C4-2B (cell line): ENCODE results near the gene THADA.

Experiments used
- H3K27ac ChIP-seq: fragments of 450-650 bp; 2 replicates; pipeline ENCODE4 v1.5.1; 2017
- ZFX ChIP-seq: fragments of 450-650 bp; IDR thresholded peaks from 2 replicates; pipeline ENCODE4 v1.6.1; 2017
- TF ChIP-seq, protein P1 (sequence below): fragments of 450-650 bp; conservative IDR thresholded peaks from 2 replicates; pipeline ENCODE4 v1.5.1; 2017; ENCODE audit warnings: mild to moderate bottlenecking

Gene THADA

DNA sequence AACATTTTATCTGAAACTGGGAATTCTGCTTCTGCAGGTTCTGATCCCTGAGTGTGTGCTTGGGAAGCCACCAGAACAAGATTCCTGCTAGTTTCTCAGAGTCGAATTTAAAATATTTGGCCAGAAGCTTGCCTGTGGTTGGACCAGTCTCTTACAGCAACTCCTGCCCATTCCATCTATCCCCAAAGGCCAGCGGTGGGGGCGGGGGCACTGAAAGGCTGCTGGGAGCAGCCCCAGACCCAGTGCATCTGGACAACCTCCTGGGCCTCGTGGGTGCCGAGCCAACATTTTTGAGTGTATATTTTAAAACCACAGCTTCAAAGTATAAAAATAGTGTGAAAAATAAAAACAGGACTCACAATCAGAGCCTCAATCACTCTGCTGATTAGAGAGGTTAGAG lies 330.8 kb downstream of the THADA start:
- no peak for TF ChIP-seq ZFX
- TF ChIP-seq, protein P1, sequence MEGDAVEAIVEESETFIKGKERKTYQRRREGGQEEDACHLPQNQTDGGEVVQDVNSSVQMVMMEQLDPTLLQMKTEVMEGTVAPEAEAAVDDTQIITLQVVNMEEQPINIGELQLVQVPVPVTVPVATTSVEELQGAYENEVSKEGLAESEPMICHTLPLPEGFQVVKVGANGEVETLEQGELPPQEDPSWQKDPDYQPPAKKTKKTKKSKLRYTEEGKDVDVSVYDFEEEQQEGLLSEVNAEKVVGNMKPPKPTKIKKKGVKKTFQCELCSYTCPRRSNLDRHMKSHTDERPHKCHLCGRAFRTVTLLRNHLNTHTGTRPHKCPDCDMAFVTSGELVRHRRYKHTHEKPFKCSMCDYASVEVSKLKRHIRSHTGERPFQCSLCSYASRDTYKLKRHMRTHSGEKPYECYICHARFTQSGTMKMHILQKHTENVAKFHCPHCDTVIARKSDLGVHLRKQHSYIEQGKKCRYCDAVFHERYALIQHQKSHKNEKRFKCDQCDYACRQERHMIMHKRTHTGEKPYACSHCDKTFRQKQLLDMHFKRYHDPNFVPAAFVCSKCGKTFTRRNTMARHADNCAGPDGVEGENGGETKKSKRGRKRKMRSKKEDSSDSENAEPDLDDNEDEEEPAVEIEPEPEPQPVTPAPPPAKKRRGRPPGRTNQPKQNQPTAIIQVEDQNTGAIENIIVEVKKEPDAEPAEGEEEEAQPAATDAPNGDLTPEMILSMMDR, result no peak
- H3K27ac ChIP-seq, result no peak overlapping the region

DNA sequence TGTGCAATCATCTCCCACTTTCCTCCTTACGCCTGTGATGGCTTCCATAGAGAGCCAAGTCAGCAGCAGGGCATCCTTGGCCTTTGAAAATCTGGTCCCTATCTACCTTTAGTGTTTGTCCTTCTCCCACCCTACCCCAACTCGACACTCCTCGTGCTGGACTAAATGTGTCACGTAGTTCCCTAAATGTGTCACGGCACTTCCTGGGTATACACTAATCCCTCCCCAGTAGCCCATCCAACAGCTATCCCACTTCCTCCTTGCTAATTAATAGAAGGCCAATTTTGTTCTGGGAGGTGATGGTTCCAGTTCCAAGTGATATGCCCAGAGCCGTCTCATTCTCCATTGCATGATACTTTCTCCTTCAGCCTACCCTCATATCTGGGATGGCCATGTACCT lies 332.9 kb downstream of the THADA start:
- H3K27ac ChIP-seq, result no peak overlapping the region

DNA sequence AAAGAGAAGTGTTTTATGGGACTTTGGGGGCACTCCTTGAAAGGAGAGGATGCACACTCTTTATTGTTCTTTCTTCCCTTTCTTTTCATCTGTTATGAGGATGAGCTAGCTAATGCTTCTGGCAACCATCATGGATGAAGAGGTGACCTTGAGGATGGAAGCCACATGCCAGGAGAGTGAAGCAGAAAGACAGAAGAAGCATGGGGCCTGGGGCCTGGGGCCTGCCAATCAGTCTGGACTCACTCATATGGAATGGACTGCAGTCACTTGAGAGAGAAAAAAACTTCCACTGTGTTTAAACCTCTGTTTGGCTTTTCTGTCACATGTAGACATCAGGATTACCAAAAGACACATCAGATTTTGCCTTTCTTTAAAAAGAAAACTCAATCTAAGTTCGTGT lies 333.6 kb downstream of the THADA start:
- no peak overlapping the region for H3K27ac ChIP-seq
- TF ChIP-seq, protein P1, result no peak
- TF ChIP-seq ZFX, result no peak

More for the DNA sequence above, 332.9 kb downstream of the THADA start:
- TF ChIP-seq, protein P1, result no peak
- no peak for TF ChIP-seq ZFX

DNA sequence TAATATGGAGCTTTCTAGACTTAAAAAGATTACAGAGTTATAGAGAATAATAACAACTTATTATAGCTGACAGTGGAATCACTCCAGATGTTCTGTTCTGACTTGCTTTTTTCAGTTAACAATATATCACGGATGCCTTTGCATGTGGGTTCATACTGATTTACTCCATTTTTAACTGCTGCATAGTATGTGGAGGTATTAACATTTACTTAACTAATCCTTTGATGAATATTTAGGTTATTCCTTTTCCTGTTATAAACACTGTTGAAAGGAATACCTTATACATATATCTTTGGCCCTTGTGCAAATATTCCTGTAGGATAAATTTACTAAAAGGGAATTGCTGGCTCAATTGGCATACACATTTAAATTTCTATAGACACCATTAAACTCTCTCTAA lies 336.3 kb downstream of the THADA start:
- no peak overlapping the region for H3K27ac ChIP-seq
- TF ChIP-seq, protein P1, result no peak
- TF ChIP-seq ZFX, result no peak

DNA sequence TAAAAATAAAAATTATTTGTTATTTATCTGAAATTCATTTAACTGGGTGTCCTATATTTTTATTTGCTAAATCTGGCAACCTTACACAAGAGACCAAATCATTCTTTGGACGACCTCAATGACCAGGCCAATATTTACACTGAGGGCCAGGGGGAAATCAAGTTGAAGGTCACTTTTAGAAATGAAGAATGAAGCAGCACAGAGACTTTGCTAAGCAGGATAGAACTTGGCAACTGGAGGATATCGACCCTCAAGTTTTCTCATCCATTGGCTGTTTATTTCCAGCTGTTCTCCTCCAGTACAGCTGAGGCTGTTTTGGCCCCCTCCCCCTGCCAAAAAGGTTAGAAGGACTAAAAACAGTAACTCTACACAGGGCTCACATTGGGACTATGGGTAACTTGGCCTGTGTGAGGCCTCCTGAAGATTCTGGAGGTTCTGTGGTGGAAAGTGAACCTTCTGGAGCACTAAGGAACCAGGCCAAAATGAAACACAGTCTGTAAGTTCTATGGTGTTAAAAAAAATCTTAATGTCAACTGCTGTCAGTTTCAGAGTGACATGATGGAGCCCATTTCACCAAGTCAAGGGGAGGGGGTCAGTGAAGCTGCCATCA lies 337.2 kb downstream of the THADA start:
- no peak overlapping the region for H3K27ac ChIP-seq
- TF ChIP-seq ZFX, result no peak
- TF ChIP-seq, protein P1, result no peak

DNA sequence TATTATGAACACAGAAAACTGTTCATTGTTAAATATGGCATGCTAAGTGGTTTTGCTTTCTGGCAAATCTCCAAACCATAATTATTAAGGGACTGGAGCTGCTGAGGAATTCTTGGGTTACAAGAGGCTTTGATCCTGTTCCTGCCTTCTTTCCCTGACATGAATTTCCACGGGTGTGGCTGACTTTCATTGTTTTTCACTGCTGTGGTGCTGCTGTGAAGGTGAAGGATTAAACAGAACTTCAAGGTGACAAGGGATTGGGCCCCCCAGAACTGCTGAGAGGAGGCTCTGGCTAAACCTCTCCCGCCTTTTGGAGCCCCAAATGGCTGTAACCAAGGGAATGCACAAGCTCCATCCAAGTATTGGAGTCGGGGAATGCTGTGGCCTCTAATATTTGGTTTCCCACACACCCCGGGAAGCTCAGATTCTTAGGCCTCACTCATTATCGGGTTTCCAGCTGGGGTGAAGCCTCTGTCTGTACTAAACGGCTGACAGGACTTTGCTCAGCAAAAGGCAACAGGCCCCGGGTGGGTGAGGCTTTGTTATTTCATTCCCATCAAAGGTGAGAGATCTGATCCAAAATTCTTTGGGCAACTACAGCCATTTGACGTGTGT lies 340.4 kb downstream of the THADA start:
- no peak overlapping the region for H3K27ac ChIP-seq
- no peak for TF ChIP-seq ZFX
- TF ChIP-seq, protein P1, result no peak

DNA sequence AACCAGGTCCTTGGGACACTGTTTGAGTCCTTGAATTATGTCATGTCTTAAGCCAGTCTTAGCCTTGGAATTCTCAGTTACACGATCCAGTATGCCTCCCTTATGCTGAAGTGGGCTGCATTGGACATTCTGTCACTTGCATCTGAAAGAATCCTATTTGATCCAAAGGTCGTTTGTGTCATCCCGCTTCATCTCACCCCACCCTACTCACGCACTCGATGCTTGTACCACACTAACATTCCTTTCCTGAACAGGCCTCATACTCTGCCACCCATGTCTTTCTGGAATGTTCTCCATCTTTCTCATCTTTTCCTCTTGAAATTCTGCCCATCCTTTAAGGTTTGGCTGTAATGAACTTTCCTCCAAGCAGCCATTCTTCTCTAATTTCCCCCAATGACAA lies 341.5 kb downstream of the THADA start:
- TF ChIP-seq ZFX, result no peak
- TF ChIP-seq, protein P1, result no peak
- no peak overlapping the region for H3K27ac ChIP-seq
